Activated naive CD4-positive, alpha-beta T cell treated with anti-CD3 and anti-CD28 coated beads, Interleukin-2, amount 10 ng/mL, durations not matched to agents 7 days and 5 days (primary cell): ENCODE results near the gene KCNH2.

Experiments used
- CTCF ChIA-PET: fragments of 350-600 bp; sonication (Branson Sonifier 250); formaldehyde crosslinking; loops from one replicate; lab custom pipeline; 2021; ENCODE audit warnings: antibody characterized with exemption; lab: Charles Lee
- DNase-seq: peaks from one replicate; pipeline ENCODE4 v3.0.0-alpha.2; 2020
- H3K27ac Mint-ChIP-seq: one replicate; pipeline ENCODE4 v1.8.0; 2021; ENCODE audit warnings: mild to moderate bottlenecking, moderate library complexity, mixed read lengths
- H3K27me3 Mint-ChIP-seq: one replicate; pipeline ENCODE4 v1.8.0; 2021; ENCODE audit warnings: mild to moderate bottlenecking, mixed read lengths
- H3K36me3 Mint-ChIP-seq: one replicate; pipeline ENCODE4 v1.8.0; 2021; ENCODE audit warnings: mixed read lengths
- H3K4me1 Mint-ChIP-seq: one replicate; pipeline ENCODE4 v1.8.0; 2021; ENCODE audit warnings: mixed read lengths
- H3K4me3 Mint-ChIP-seq: one replicate; pipeline ENCODE4 v1.8.0; 2021; ENCODE audit warnings: mild to moderate bottlenecking, moderate library complexity, mixed read lengths
- H3K9me3 Mint-ChIP-seq: one replicate; pipeline ENCODE4 v1.8.0; 2021; ENCODE audit warnings: mixed read lengths

Gene KCNH2

DNA sequence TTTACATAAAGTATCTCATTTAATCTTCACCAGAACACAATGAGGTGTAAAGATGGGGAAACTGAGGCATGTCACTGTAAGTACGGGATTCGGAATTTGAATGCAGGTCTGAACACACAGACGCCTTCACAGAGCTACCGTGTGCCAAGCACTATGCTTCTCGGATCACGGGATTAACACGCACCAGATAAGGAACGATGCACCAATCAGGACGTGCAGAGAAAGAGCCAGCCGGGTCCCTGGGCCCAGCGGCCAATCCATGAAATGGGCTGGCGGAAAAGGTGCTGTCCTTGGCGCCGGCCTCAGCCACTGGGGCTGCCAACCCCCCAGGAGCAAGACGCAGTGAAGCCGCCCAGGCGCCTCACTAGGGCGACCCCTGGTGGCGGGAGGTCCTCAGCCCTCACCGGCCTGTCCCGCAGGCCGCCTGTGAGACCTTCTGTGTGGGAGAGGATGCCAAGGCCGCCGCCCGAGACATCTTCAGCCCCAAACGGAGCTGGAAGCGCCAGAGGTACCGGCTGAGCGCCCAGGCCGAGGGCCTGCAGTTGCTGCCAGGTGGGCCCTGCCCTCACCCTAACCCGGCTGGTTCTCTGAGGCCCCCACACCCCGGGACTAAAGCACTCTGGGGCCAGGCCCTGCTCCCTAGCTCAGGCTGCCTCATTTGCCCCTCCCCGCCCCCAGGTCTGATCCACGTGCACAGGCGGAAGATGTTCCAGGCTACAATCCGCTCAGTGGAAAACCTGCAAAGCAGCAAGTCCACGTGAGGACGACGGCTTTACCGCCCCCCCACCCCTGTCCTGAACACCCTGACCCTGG, 30.6 kb upstream of the KCNH2 start:
- peak; percentile 72 for DNase-seq
- Mint-ChIP-seq H3K9me3 (no peaks in the 10 kb centered on the region), H3K27me3 (no peaks in the 10 kb centered on the region), H3K27ac (peak overlapping the region; percentile 90), H3K4me3 (peak overlapping the region; percentile 65), H3K36me3 (peaks cover 29% of the 10 kb centered on the region), H3K4me1 (peaks cover 71% of the 10 kb centered on the region)
- CTCF ChIA-PET, result interaction anchor here (0.9 to 4.3 kb wide), 13 partner anchors 10 to 131 kb away, joined by 3 to 33 read pairs (median 5); partner anchors contain the start of genes ABCB8 and NOS3

DNA sequence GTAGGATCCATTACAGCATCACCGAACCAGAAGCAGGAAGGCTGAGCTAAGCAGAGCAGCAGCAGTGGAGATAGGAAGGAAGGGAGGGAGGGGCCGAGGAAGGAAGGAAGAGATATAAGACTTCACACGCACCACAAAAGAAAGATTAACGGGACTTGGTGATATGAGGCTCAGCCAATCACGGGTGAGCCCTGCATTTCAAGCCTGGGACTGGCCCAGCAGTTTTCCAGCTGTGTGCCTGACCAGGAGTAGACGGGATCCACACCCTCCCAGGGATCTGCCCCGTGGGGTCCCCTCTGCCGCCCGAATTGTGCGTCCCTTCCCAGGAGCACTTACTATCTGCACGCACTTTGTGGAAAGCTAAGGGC, 30.0 kb upstream of the KCNH2 start:
- Mint-ChIP-seq H3K36me3 (peaks cover 29% of the 10 kb centered on the region), H3K4me3 (peak overlapping the region; percentile 65), H3K4me1 (peaks cover 67% of the 10 kb centered on the region), H3K27me3 (no peaks in the 10 kb centered on the region), H3K9me3 (no peaks in the 10 kb centered on the region), H3K27ac (peak overlapping the region; percentile 90)
- peak; percentile 59 for DNase-seq
- CTCF ChIA-PET, result interaction anchor here (0.8 to 4.3 kb wide), 12 partner anchors 10 to 130 kb away, joined by 3 to 33 read pairs (median 4); partner anchors contain the start of gene NOS3

DNA sequence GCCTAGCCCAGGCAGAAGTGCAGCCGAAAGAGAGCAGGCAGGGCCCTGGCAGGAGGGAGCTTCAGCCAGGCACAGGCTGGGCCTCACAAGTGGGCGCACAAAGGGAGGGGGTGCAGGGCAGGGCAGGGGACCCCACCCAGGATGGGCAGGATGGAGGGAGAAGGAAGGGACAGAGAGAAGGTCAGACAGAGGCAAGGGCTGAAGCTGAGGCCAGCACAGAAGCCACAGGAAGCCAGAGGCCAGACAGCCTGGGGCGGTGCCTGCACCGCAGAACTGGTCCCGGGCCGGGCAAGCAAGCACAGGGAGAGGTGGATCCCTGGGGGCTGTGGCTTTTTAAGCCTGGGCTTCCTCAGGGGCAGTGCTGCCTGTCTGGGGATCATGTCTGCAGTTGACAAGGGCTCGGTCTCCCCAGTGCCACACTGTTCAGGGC, 29.4 kb upstream of the KCNH2 start:
- Mint-ChIP-seq H3K4me3 (peak overlapping the region; percentile 65), H3K27ac (peak overlapping the region; percentile 90), H3K27me3 (no peaks in the 10 kb centered on the region), H3K36me3 (peaks cover 25% of the 10 kb centered on the region), H3K9me3 (no peaks in the 10 kb centered on the region), H3K4me1 (peaks cover 61% of the 10 kb centered on the region)
- no peak for DNase-seq
- CTCF ChIA-PET, result interaction anchor here (0.8 to 4.3 kb wide), 9 partner anchors 11 to 103 kb away, joined by 3 to 33 read pairs (median 5); partner anchors contain the start of gene NOS3

DNA sequence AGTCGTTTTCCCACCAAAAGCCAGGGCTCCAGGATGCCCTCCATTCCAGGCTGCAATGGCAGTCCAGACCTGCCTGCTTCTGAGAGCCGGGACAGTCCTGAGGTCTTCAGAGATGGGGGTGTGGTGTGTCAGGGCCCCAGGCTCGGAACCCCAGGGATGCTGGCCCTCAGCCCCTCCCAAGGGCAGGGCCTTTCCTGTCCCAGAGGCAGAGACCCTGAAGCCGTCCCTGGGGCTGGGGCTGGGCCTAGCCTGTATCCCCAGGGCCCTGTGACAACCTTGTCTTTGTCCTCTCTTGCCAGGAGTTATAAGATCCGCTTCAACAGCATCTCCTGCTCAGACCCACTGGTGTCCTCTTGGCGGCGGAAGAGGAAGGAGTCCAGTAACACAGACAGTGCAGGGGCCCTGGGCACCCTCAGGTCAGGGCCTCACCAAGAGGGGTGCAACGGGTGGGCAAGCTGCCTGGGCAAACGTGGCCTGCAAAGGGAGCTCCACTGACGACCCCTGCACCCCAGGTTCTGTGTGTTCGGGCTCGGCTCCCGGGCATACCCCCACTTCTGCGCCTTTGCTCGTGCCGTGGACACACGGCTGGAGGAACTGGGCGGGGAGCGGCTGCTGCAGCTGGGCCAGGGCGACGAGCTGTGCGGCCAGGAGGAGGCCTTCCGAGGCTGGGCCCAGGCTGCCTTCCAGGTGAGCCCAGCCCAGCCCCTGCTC, 28.6 kb upstream of the KCNH2 start:
- Mint-ChIP-seq H3K9me3 (no peaks in the 10 kb centered on the region), H3K36me3 (peaks cover 22% of the 10 kb centered on the region), H3K4me1 (peaks cover 53% of the 10 kb centered on the region), H3K27ac (peak overlapping the region; percentile 78), H3K27me3 (no peaks in the 10 kb centered on the region), H3K4me3 (no peak overlapping the region)
- CTCF ChIA-PET, result interaction anchor here (1.5 to 4.3 kb wide), 5 partner anchors 12 to 44 kb away, joined by 3 to 33 read pairs (median 9); partner anchors contain the start of gene NOS3
- DNase-seq, result no peak

DNA sequence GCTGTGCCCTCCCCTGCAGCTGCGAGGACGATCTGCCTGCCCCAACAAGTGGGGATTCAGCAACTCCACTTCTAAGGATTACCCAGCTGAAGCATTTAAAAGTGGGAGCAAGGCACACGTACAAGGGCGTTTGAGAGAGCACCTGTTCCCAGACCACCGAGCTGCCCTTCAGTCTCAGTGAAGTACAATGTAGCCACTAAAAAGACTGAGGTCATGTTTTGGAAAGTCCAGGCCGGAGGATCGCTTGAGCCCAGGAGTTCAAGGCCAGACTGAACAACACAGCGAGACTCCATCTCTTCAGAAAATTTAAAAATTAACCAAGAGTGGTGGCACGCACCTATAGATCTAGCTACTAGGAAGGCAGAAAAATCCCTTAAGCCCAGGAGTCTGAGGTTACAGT, 27.4 kb upstream of the KCNH2 start:
- H3K4me1 Mint-ChIP-seq, result peaks cover 46% of the 10 kb centered on the region
- H3K27ac Mint-ChIP-seq, result no peak overlapping the region
- no peaks in the 10 kb centered on the region for H3K9me3 Mint-ChIP-seq
- H3K4me3 Mint-ChIP-seq, result no peak overlapping the region
- no peaks in the 10 kb centered on the region for H3K27me3 Mint-ChIP-seq
- CTCF ChIA-PET, result interaction anchor here (0.7 to 3.7 kb wide), 4 partner anchors 13 to 55 kb away, joined by 3 to 15 read pairs (median 6); no protein-coding TSS in a partner anchor
- H3K36me3 Mint-ChIP-seq, result peaks cover 25% of the 10 kb centered on the region
- no peak for DNase-seq

DNA sequence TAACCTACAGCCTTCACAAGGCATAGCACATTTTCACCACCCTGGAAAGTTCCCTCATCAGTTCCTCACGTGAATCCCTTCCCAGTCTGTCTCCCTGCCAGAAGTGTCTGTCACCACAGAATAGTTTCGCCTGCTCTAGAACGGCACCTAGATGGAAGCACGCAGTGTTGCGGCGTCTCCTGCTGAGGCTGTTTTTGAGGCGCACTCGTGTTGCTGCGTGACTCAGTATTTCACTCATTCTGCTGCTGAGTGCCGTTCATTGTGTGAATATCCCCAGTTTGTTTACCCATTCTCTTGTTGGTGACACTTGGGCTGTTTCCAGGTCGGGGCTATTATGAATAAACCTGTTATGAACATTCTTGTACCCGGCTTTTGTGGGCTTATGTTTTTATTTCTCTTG, 25.5 kb upstream of the KCNH2 start:
- no peaks in the 10 kb centered on the region for H3K27me3 Mint-ChIP-seq
- H3K36me3 Mint-ChIP-seq, result peaks cover 23% of the 10 kb centered on the region
- peaks cover 40% of the 10 kb centered on the region for H3K4me1 Mint-ChIP-seq
- H3K27ac Mint-ChIP-seq, result no peak overlapping the region
- CTCF ChIA-PET, result interaction anchor here (1.2 kb wide), 1 partner anchor 19 kb away, joined by 3 read pairs; no protein-coding TSS in a partner anchor
- H3K9me3 Mint-ChIP-seq, result no peaks in the 10 kb centered on the region
- H3K4me3 Mint-ChIP-seq, result no peak overlapping the region
- DNase-seq, result no peak

DNA sequence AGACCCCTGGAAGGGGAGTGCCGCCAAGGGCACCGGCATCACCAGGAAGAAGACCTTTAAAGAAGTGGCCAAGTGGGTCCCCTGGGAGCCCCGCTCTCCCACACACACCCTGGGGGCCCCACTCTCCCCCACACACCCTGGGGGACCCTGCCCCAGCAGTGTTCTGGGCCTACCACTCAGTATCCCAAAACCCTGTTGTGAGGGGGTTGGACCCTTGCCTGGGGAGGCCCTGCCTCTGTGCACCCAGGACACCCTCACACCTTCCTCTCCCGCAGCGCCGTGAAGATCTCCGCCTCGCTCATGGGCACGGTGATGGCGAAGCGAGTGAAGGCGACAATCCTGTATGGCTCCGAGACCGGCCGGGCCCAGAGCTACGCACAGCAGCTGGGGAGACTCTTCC, 23.4 kb upstream of the KCNH2 start:
- no peaks in the 10 kb centered on the region for H3K9me3 Mint-ChIP-seq
- H3K4me1 Mint-ChIP-seq, result peaks cover 41% of the 10 kb centered on the region
- H3K36me3 Mint-ChIP-seq, result peaks cover 25% of the 10 kb centered on the region
- no peak overlapping the region for H3K4me3 Mint-ChIP-seq
- H3K27ac Mint-ChIP-seq, result no peak overlapping the region
- no peak for DNase-seq
- H3K27me3 Mint-ChIP-seq, result peaks cover 4% of the 10 kb centered on the region
- CTCF ChIA-PET, result no interaction called here

DNA sequence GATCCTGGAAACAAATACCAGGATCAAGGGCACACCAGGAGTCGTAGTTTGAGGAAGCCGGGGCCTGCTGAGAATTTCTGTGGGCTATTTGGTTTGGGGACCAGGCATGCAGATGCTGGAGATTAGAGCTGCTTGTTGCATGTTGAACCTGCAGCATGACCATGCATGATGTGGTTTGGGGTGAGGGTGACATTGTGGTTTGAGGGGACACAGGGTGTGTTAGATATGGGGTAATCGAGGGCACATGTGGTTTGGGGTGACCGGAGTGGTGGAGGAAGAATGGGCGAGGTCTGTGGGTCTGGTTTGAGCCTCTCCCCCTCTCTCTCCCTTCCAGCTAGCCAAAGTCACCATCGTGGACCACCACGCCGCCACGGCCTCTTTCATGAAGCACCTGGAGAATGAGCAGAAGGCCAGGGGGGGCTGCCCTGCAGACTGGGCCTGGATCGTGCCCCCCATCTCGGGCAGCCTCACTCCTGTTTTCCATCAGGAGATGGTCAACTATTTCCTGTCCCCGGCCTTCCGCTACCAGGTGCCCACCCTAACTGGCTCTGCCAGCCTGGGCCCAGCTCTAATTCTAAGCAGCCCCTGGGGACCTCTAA, 22.9 kb upstream of the KCNH2 start:
- CTCF ChIA-PET, result no interaction called here
- no peak for DNase-seq

DNA sequence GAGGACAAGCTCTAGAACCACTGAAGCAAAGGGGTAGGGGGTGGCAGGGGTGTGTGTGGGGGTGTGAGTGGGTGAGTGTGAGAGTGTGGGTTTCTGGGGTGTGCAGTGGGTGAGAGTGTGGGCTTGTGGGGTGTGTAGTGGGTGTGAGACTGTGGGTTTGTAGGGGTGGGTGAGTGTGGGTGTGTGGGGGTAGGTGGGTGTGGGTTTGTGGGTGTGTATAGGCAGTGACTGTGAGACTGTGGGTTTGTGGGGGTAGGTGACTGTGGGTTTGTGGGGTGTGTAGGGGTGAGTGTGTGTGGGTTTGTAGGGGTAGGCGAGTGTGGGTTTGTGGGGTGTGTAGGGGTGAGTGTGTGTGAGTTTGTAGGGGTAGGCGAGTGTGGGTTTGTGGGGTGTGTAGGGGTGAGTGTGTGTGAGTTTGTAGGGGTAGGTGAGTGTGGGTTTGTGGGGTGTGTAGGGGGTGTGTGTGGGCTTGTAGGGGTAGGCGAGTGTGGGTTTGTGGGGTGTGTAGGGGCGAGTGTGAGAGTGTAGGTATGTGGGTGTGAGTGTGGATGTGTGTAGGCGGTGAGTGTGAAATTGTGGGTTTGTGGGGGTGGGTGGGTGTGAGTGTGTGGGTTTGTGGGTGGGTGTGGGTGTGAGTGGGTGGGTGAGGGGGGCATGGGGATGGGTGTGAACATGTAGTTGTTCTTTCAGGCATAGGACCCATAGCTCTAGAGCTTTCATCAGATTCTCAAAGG, 21.5 kb upstream of the KCNH2 start:
- Mint-ChIP-seq H3K27me3 (peaks cover 4% of the 10 kb centered on the region), H3K4me1 (peaks cover 37% of the 10 kb centered on the region), H3K9me3 (no peaks in the 10 kb centered on the region), H3K4me3 (no peak overlapping the region), H3K36me3 (peaks cover 20% of the 10 kb centered on the region), H3K27ac (no peak overlapping the region)
- no peak for DNase-seq
- CTCF ChIA-PET, result no interaction called here

More for the DNA sequence above, 22.9 kb upstream of the KCNH2 start:
- Mint-ChIP-seq H3K36me3 (peaks cover 24% of the 10 kb centered on the region), H3K9me3 (no peaks in the 10 kb centered on the region), H3K27ac (peak overlapping the region; percentile 37), H3K27me3 (peaks cover 4% of the 10 kb centered on the region), H3K4me1 (peaks cover 39% of the 10 kb centered on the region), H3K4me3 (no peak overlapping the region)

DNA sequence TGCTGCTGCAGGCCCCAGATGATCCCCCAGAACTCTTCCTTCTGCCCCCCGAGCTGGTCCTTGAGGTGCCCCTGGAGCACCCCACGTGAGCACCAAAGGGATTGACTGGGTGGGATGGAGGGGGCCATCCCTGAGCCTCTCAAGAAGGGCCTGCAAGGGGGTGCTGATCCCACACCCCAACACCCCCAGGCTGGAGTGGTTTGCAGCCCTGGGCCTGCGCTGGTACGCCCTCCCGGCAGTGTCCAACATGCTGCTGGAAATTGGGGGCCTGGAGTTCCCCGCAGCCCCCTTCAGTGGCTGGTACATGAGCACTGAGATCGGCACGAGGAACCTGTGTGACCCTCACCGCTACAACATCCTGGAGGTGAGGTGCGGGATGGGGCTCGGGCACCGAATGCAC, 20.9 kb upstream of the KCNH2 start:
- H3K27me3 Mint-ChIP-seq, result peaks cover 4% of the 10 kb centered on the region
- H3K9me3 Mint-ChIP-seq, result no peaks in the 10 kb centered on the region
- no peak overlapping the region for H3K27ac Mint-ChIP-seq
- DNase-seq, result no peak
- CTCF ChIA-PET, result no interaction called here
- H3K36me3 Mint-ChIP-seq, result peaks cover 18% of the 10 kb centered on the region
- H3K4me1 Mint-ChIP-seq, result peaks cover 43% of the 10 kb centered on the region
- H3K4me3 Mint-ChIP-seq, result no peak overlapping the region

DNA sequence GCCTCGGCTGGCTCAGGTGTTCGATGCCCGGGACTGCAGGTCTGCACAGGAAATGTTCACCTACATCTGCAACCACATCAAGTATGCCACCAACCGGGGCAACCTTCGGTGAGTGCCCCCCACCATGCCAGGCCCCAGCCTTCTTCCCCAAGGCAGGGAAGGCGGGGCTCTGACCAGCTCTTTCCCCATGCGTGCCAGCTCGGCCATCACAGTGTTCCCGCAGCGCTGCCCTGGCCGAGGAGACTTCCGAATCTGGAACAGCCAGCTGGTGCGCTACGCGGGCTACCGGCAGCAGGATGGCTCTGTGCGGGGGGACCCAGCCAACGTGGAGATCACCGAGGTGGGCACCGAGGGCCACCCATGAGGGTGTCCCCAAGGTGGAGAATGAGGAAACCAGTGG, 20.2 kb upstream of the KCNH2 start:
- Mint-ChIP-seq H3K4me3 (no peak overlapping the region), H3K27ac (peak overlapping the region; percentile 69)

DNA sequence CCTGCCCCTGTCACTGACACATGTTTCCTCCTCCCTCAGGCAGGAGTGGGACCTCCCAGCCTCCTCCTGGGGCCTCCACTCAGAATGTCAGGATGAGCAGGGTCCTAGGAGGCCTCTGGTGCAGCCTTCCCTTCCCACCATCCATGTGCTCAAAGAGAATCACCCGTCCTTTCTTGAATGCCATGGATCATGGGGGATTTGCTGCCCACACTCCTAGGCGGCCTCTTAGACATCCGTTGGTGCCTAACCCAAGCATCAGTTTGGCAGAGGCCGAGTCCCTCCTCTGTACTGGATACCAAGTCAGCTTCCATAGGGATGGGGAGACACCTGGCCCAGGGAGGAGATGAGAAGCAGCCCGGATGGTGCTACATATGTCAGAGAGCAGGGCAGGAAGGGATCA, 19.7 kb upstream of the KCNH2 start:
- H3K27me3 Mint-ChIP-seq, result peaks cover 4% of the 10 kb centered on the region
- CTCF ChIA-PET, result interaction anchor here (1.7 to 2.0 kb wide), 2 partner anchors 11 to 21 kb away, joined by 4 to 9 read pairs; no protein-coding TSS in a partner anchor

More for the DNA sequence above, 20.2 kb upstream of the KCNH2 start:
- peaks cover 18% of the 10 kb centered on the region for H3K36me3 Mint-ChIP-seq
- H3K9me3 Mint-ChIP-seq, result no peaks in the 10 kb centered on the region
- peaks cover 4% of the 10 kb centered on the region for H3K27me3 Mint-ChIP-seq
- CTCF ChIA-PET, result interaction anchor here (1.7 to 2.0 kb wide), 2 partner anchors 12 to 20 kb away, joined by 4 to 9 read pairs; no protein-coding TSS in a partner anchor
- DNase-seq, result no peak
- H3K4me1 Mint-ChIP-seq, result peaks cover 45% of the 10 kb centered on the region

DNA sequence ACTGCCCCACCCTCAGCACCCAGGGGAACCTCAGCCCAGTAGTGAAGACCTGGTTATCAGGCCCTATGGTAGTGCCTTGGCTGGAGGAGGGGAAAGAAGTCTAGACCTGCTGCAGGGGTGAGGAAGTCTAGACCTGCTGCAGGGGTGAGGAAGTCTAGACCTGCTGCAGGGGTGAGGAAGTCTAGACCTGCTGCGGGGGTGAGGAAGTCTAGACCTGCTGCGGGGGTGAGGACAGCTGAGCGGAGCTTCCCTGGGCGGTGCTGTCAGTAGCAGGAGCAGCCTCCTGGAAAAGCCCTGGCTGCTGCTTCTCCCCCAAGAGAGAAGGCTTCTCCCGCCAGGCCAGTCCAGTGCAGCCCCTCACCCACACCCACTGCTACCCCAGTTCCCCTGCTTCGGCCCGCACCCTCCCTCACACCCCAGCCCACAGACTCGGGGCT, 19.0 kb upstream of the KCNH2 start:
- DNase-seq, result no peak
- peaks cover 51% of the 10 kb centered on the region for H3K4me1 Mint-ChIP-seq
- CTCF ChIA-PET, result interaction anchor here (1.7 to 2.0 kb wide), 2 partner anchors 10 to 21 kb away, joined by 4 to 9 read pairs; no protein-coding TSS in a partner anchor
- no peak overlapping the region for H3K4me3 Mint-ChIP-seq
- H3K36me3 Mint-ChIP-seq, result peaks cover 20% of the 10 kb centered on the region
- no peak overlapping the region for H3K27ac Mint-ChIP-seq
- peaks cover 4% of the 10 kb centered on the region for H3K9me3 Mint-ChIP-seq
- H3K27me3 Mint-ChIP-seq, result peaks cover 8% of the 10 kb centered on the region

More for the DNA sequence above, 19.7 kb upstream of the KCNH2 start:
- peaks cover 18% of the 10 kb centered on the region for H3K36me3 Mint-ChIP-seq
- DNase-seq, result no peak
- no peak overlapping the region for H3K4me3 Mint-ChIP-seq
- H3K4me1 Mint-ChIP-seq, result peaks cover 48% of the 10 kb centered on the region
- peaks cover 1% of the 10 kb centered on the region for H3K9me3 Mint-ChIP-seq
- H3K27ac Mint-ChIP-seq, result peak overlapping the region; percentile 25
